GM12891 (cell line): ENCODE results near the gene CSAD.

Experiments
- POLR2A ChIP-seq: IDR thresholded peaks from 2 replicates; pipeline ENCODE4 v1.6.1; 2011; ENCODE audit warnings: low read depth, low read length, control low read depth
- POLR2AphosphoS5 ChIP-seq: IDR thresholded peaks from 2 replicates; pipeline ENCODE4 v1.6.1; 2011; ENCODE audit warnings: low read depth, low read length, control low read depth

- no peak for TF ChIP-seq POLR2A
- TF ChIP-seq POLR2AphosphoS5, result no peak
These were observed 23.6 kb upstream of the CSAD start for GRCh38 chr12:53204351-53204750.
